MM.1S (cell line): ENCODE measurements around the gene OAS2.

ENCODE experiments used
- EZH2 ChIP-seq: fragments of 300-600 bp; sonication (generic); optimal IDR thresholded peaks from 2 replicates; pipeline ENCODE3; 2017; ENCODE audit warnings: low read depth, mild to moderate bottlenecking, antibody characterized with exemption, low read length, mixed read lengths
- TF ChIP-seq, protein P1 (sequence below): fragments of 300-600 bp; sonication (generic); IDR thresholded peaks from 2 replicates; pipeline ENCODE4 v1.5.1; 2016; ENCODE audit warnings: antibody characterized with exemption, low read length, mixed read lengths

DNA sequence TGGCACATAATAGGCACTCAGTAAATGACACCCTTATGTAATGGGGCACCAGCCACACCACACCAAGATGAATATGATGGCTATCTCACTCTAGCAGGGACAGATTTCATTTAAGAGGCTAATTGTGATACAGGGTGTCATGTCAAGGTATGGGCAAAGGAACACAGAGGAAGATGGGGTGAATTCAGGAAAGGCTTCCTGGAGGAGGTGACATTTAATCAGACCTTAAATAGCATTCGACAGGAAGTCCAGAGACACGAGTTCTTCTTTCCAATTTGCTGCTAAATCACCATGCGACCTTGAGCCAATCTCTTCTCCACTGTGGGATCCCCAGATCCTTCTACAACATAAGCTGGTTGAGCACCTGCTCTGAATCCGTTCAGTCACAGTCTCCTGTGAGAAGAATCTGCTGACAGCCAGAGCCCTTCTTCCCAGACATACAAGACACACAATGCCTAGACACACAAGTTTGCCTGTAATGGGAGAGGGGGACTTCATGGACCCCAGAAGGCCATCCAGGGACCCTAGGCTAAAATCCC, 76.7 kb downstream of the OAS2 start:
- TF ChIP-seq, protein P1, sequence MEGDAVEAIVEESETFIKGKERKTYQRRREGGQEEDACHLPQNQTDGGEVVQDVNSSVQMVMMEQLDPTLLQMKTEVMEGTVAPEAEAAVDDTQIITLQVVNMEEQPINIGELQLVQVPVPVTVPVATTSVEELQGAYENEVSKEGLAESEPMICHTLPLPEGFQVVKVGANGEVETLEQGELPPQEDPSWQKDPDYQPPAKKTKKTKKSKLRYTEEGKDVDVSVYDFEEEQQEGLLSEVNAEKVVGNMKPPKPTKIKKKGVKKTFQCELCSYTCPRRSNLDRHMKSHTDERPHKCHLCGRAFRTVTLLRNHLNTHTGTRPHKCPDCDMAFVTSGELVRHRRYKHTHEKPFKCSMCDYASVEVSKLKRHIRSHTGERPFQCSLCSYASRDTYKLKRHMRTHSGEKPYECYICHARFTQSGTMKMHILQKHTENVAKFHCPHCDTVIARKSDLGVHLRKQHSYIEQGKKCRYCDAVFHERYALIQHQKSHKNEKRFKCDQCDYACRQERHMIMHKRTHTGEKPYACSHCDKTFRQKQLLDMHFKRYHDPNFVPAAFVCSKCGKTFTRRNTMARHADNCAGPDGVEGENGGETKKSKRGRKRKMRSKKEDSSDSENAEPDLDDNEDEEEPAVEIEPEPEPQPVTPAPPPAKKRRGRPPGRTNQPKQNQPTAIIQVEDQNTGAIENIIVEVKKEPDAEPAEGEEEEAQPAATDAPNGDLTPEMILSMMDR = no peak
- TF ChIP-seq EZH2 = no peak
